MV-4-11 (cell line): ENCODE data around the gene ATG10.

ENCODE experiments used
- DNase-seq: peaks from one replicate; lab custom pipeline; 2025; lab: John Stamatoyannopoulos, UW

Gene ATG10

GRCh38 chr5:82164977-82165713 lies 193.3 kb downstream of the ATG10 start:
- no peak for DNase-seq

GRCh38 chr5:82165740-82166530 lies 194.1 kb downstream of the ATG10 start:
- peak; percentile 83 for DNase-seq

GRCh38 chr5:82167372-82167935 lies 195.6 kb downstream of the ATG10 start:
- peak; percentile 38 for DNase-seq

GRCh38 chr5:82168294-82168693 lies 196.5 kb downstream of the ATG10 start:
- DNase-seq, result no peak

- DNase-seq, result no peak
Observed at GRCh38 chr5:82169892-82170291, 198.1 kb downstream of the ATG10 start.

GRCh38 chr5:82174128-82174918 lies 202.5 kb downstream of the ATG10 start:
- peak; percentile 95 for DNase-seq

- DNase-seq, result no peak
Observed at GRCh38 chr5:82174919-82175219, 203.0 kb downstream of the ATG10 start.

- DNase-seq, result peak; percentile 3
Observed at GRCh38 chr5:82176115-82176814, 204.4 kb downstream of the ATG10 start.

- DNase-seq, result no peak
Observed at GRCh38 chr5:82178378-82178777, 206.6 kb downstream of the ATG10 start.

GRCh38 chr5:82182662-82183061 lies 210.8 kb downstream of the ATG10 start:
- no peak for DNase-seq

GRCh38 chr5:82183828-82184227 lies 212.0 kb downstream of the ATG10 start:
- DNase-seq, result peak; percentile 87

GRCh38 chr5:82185851-82186250 lies 214.0 kb downstream of the ATG10 start:
- no peak for DNase-seq

GRCh38 chr5:82197550-82197949 lies 225.7 kb downstream of the ATG10 start:
- DNase-seq, result no peak

- no peak for DNase-seq
Observed at GRCh38 chr5:82204567-82204966, 232.7 kb downstream of the ATG10 start.

GRCh38 chr5:82205005-82205404 lies 233.2 kb downstream of the ATG10 start:
- DNase-seq, result no peak

GRCh38 chr5:82208371-82208770 lies 236.5 kb downstream of the ATG10 start:
- no peak for DNase-seq

- no peak for DNase-seq
Observed at GRCh38 chr5:82211855-82212572, 240.2 kb downstream of the ATG10 start.

GRCh38 chr5:82217917-82218316 lies 246.1 kb downstream of the ATG10 start:
- DNase-seq, result no peak

GRCh38 chr5:82218374-82219156 lies 246.7 kb downstream of the ATG10 start:
- DNase-seq, result no peak

GRCh38 chr5:82221020-82221419 lies 249.2 kb downstream of the ATG10 start:
- no peak for DNase-seq
